Endodermal cell (in vitro differentiated cells): ENCODE measurements around the gene GAL3ST1. TPM values are rescaled to one million over a fixed set of nuclear protein-coding genes. Genes with fewer than 3 reads are reported as not detected.
A peak's percentile ranks its signal among the peaks of the same experiment; 100 is the strongest.

ENCODE experiments used
- DNase-seq: peaks from one replicate; pipeline ENCODE4 v3.0.0-alpha.2; 2017
- H3K27ac ChIP-seq: 2 replicates; pipeline ENCODE4 v1.5.1; 2013; ENCODE audit warnings: mild to moderate bottlenecking, low read depth, low read length, moderate library complexity
- H3K27me3 ChIP-seq: 2 replicates; pipeline ENCODE4 v1.6.1; 2013; ENCODE audit warnings: mild to moderate bottlenecking, low read length, moderate library complexity; ENCODE audit not compliant: insufficient read depth, control insufficient read depth, poor library complexity, severe bottlenecking
- H3K36me3 ChIP-seq: 2 replicates; pipeline ENCODE4 v1.7.0; 2013; ENCODE audit warnings: mild to moderate bottlenecking, low read length, moderate library complexity; ENCODE audit not compliant: control insufficient read depth, insufficient read depth
- H3K4me1 ChIP-seq: one replicate; pipeline ENCODE4 v1.7.0; 2013; ENCODE audit warnings: low read length; ENCODE audit not compliant: control insufficient read depth, insufficient read depth
- H3K4me3 ChIP-seq: 2 replicates; pipeline ENCODE4 v1.5.1; 2013; ENCODE audit warnings: mild to moderate bottlenecking, low read length, moderate library complexity
- H3K9ac ChIP-seq: 2 replicates; pipeline ENCODE4 v1.6.1; 2013; ENCODE audit warnings: mild to moderate bottlenecking, low read length, moderate library complexity; ENCODE audit not compliant: poor library complexity, severe bottlenecking; ENCODE audit errors: extremely low read depth
- H3K9me3 ChIP-seq: 2 replicates; pipeline ENCODE4 v1.6.1; 2013; ENCODE audit warnings: mild to moderate bottlenecking, low read length, moderate library complexity; ENCODE audit not compliant: control insufficient read depth
- H3K27ac Mint-ChIP-seq: 2 replicates; pipeline ENCODE4 v1.8.0; 2020; ENCODE audit warnings: mixed read lengths
- H3K27me3 Mint-ChIP-seq: 2 replicates; pipeline ENCODE4 v1.8.0; 2021; ENCODE audit warnings: mild to moderate bottlenecking, mixed read lengths; ENCODE audit not compliant: insufficient read depth
- H3K36me3 Mint-ChIP-seq: 2 replicates; pipeline ENCODE4 v1.8.0; 2020; ENCODE audit warnings: low read depth, mixed read lengths
- H3K4me1 Mint-ChIP-seq: 2 replicates; pipeline ENCODE4 v1.8.0; 2020; ENCODE audit warnings: mixed read lengths
- H3K4me3 Mint-ChIP-seq: 2 replicates; pipeline ENCODE4 v1.8.0; 2020; ENCODE audit warnings: mild to moderate bottlenecking, moderate library complexity, mixed read lengths
- H3K9me3 Mint-ChIP-seq: 2 replicates; pipeline ENCODE4 v1.8.0; 2020; ENCODE audit warnings: mild to moderate bottlenecking, mixed read lengths
- CTCF ChIP-seq: fragments of 200-600 bp; sonication (generic); conservative IDR thresholded peaks from 2 replicates; pipeline ENCODE4 v1.5.0; 2021; ENCODE audit warnings: antibody characterized with exemption, mild to moderate bottlenecking
- WGBS, 2 experiments: methylation state at CpG; one replicate each; pipeline versions ENCODE4 v1.1.5 to v1.1.7; 2013; ENCODE audit warnings: missing lambda C conversion rate in 2 of 2, mixed read lengths in 1 of 2; ENCODE audit not compliant: insufficient coverage in 1 of 2, insufficient read length in 1 of 2; 5-methylcytosine and 5-hydroxymethylcytosine counted together
- total RNA-seq, 2 donors: library from RNA; stranded (reverse); fragmentation: NEBNext Ultra II Directional in 1 of 2; extraction: Animal tissue kit (Norgen Biotek cat#: 25700) in 1 of 2; gene quantifications; 2 replicates in 1 of 2; 3 replicates in 1 of 2; pipeline ENCODE4 v1.2.1, GENCODE V29; 2021

GAL3ST1 gene
- total RNA-seq, 2 donors from 2014 or later, result 26.4 to 28.3 TPM

GRCh38 chr22:30523646-30524489 is 50.6 kb downstream of the GAL3ST1 start:
- Histone ChIP-seq H3K27ac (no peak overlapping the region), H3K4me1 (peaks cover 4% of the 10 kb centered on the region), H3K27me3 (no peaks in the 10 kb centered on the region), H3K4me3 (no peak overlapping the region), H3K9me3 (no peaks in the 10 kb centered on the region), H3K36me3 (no peaks in the 10 kb centered on the region), H3K9ac (no peak overlapping the region)
- 89 to 97% methylated on average over 4 to 7 of the region's 8 CpGs for WGBS, 2 experiments
- no peak for TF ChIP-seq CTCF
- no peak overlapping the region for H3K4me3 Mint-ChIP-seq
- H3K27me3 Mint-ChIP-seq, result peaks cover 2% of the 10 kb centered on the region
- peaks cover 4% of the 10 kb centered on the region for H3K4me1 Mint-ChIP-seq
- no peak for DNase-seq
- no peaks in the 10 kb centered on the region for H3K9me3 Mint-ChIP-seq
- no peaks in the 10 kb centered on the region for H3K36me3 Mint-ChIP-seq
- no peak overlapping the region for H3K27ac Mint-ChIP-seq

GRCh38 chr22:30521368-30522156 is 52.9 kb downstream of the GAL3ST1 start:
- H3K36me3 Mint-ChIP-seq, result no peaks in the 10 kb centered on the region
- 67 to 78% methylated on average over 5 of the region's 5 CpGs for WGBS, 2 experiments
- Histone ChIP-seq H3K9me3 (no peaks in the 10 kb centered on the region), H3K9ac (no peak overlapping the region), H3K4me3 (no peak overlapping the region), H3K4me1 (peaks cover 4% of the 10 kb centered on the region), H3K36me3 (no peaks in the 10 kb centered on the region), H3K27ac (no peak overlapping the region), H3K27me3 (no peaks in the 10 kb centered on the region)
- peaks cover 5% of the 10 kb centered on the region for H3K4me1 Mint-ChIP-seq
- TF ChIP-seq CTCF, result no peak
- no peak overlapping the region for H3K27ac Mint-ChIP-seq
- DNase-seq, result peak; percentile 66
- H3K4me3 Mint-ChIP-seq, result no peak overlapping the region
- H3K27me3 Mint-ChIP-seq, result peaks cover 2% of the 10 kb centered on the region
- H3K9me3 Mint-ChIP-seq, result peaks cover 3% of the 10 kb centered on the region

GRCh38 chr22:30519842-30520425 is 54.5 kb downstream of the GAL3ST1 start:
- H3K9ac ChIP-seq, result no peak overlapping the region
- peaks cover 2% of the 10 kb centered on the region for H3K27me3 Mint-ChIP-seq
- H3K4me3 ChIP-seq, result no peak overlapping the region
- H3K27ac Mint-ChIP-seq, result no peak overlapping the region
- no peak for DNase-seq
- no peak overlapping the region for H3K27ac ChIP-seq
- H3K4me1 ChIP-seq, result peaks cover 4% of the 10 kb centered on the region
- H3K36me3 ChIP-seq, result no peaks in the 10 kb centered on the region
- H3K9me3 Mint-ChIP-seq, result peaks cover 3% of the 10 kb centered on the region
- no peaks in the 10 kb centered on the region for H3K27me3 ChIP-seq
- H3K9me3 ChIP-seq, result no peaks in the 10 kb centered on the region
- H3K4me1 Mint-ChIP-seq, result peaks cover 5% of the 10 kb centered on the region
- 92% methylated on average over 3 to 7 of the region's 7 CpGs for WGBS, 2 experiments
- TF ChIP-seq CTCF, result no peak
- no peak overlapping the region for H3K4me3 Mint-ChIP-seq
- no peaks in the 10 kb centered on the region for H3K36me3 Mint-ChIP-seq
